Measurements from ENCODE around the gene BNIP2.
A peak's percentile ranks its signal among the peaks of the same experiment; 100 is the strongest.
"Not testable (repeated sequence)": the region's sequence is repeated elsewhere in the genome, so short reads cannot be mapped to it uniquely, and the experiment has no call there.

BNIP2 gene

GRCh38 chr15:59688782-59689625 lies at the start of gene BNIP2:
BNIP2 (minus strand) TSS chr15:59689320; CDS start chr15:59682457, 6,863 bp downstream.
- DNase-seq = peak; percentile 60

GRCh38 chr15:59738676-59739075 lies 49.6 kb upstream of the BNIP2 start:
- no peak for DNase-seq

GRCh38 chr15:59736181-59736580 lies 47.1 kb upstream of the BNIP2 start:
- no peak for DNase-seq

- no peak for DNase-seq
These were observed 36.0 kb upstream of the BNIP2 start for GRCh38 chr15:59725151-59725486.

- no peak for DNase-seq
These were observed 34.7 kb upstream of the BNIP2 start for GRCh38 chr15:59723687-59724346.

GRCh38 chr15:59722476-59722875 lies 33.4 kb upstream of the BNIP2 start:
- DNase-seq = no peak

- no peak for DNase-seq
These were observed 32.9 kb upstream of the BNIP2 start for GRCh38 chr15:59722037-59722436.

GRCh38 chr15:59721411-59721810 lies 32.3 kb upstream of the BNIP2 start:
- no peak for DNase-seq

- DNase-seq = no peak
These were observed 24.1 kb upstream of the BNIP2 start for GRCh38 chr15:59713177-59713576.

GRCh38 chr15:59711451-59712243 lies 22.5 kb upstream of the BNIP2 start:
- DNase-seq = no peak

- DNase-seq = no peak
These were observed 18.5 kb upstream of the BNIP2 start for GRCh38 chr15:59707619-59708018.

- no peak for DNase-seq
These were observed 15.1 kb upstream of the BNIP2 start for GRCh38 chr15:59703979-59704796.

GRCh38 chr15:59702351-59702750 lies 13.2 kb upstream of the BNIP2 start:
- DNase-seq = no peak

GRCh38 chr15:59701880-59702279 lies 12.8 kb upstream of the BNIP2 start:
- DNase-seq = no peak

- DNase-seq = no peak
These were observed 10.8 kb upstream of the BNIP2 start for GRCh38 chr15:59699810-59700431.

GRCh38 chr15:59698065-59698464 lies 8.9 kb upstream of the BNIP2 start:
- DNase-seq = not testable (repeated sequence)

GRCh38 chr15:59696332-59696731 lies 7.2 kb upstream of the BNIP2 start:
- DNase-seq = no peak

GRCh38 chr15:59694779-59695178 lies 5.7 kb upstream of the BNIP2 start:
- DNase-seq = no peak

GRCh38 chr15:59691194-59691805 lies 2.2 kb upstream of the BNIP2 start:
- no peak for DNase-seq

- DNase-seq = peak; percentile 37
These were observed 611 bp upstream of the BNIP2 start for GRCh38 chr15:59689626-59690236.

GRCh38 chr15:59688423-59688781 lies 718 bp downstream of the BNIP2 start:
- no peak for DNase-seq
